Glomerular endothelial cell (primary cell): ENCODE results near the gene SEMA3A. TPM values are rescaled to one million over a fixed set of nuclear protein-coding genes. Genes with fewer than 3 reads are reported as not detected.

Experiments used
- DNase-seq: peaks from one replicate; pipeline ENCODE4 v3.0.0-alpha.2; 2011; ENCODE audit warnings: low read depth, low spot score; ENCODE audit errors: extremely low read depth
- total RNA-seq: library from RNA; depleted of rRNA; stranded (reverse); fragments of >200 nt; gene quantifications from 2 replicates; pipeline ENCODE4 v1.2.3, GENCODE V29; 2015

SEMA3A gene
- total RNA-seq, 1 donor from 2014 or later, result 7.2 TPM

DNA sequence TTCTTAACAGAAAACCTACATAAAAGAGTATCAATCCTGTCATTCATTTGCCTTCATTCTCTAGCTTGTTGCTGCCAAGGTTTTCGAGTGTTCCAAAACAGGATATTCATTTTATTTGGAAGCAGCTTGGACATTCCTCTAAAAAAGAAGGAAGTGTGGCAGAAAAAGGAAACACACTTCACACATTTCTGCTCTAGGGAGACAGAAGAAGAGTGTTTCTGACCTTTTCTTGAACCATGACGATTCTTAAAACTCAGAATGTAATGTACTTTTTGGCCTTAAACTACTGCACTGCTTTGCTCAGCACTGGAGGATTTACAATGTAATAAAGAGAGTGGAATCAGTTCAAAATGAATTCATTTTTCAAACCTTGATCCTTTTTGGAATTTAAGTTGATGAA, 81.3 kb downstream of the SEMA3A start:
- DNase-seq, result no peak

DNA sequence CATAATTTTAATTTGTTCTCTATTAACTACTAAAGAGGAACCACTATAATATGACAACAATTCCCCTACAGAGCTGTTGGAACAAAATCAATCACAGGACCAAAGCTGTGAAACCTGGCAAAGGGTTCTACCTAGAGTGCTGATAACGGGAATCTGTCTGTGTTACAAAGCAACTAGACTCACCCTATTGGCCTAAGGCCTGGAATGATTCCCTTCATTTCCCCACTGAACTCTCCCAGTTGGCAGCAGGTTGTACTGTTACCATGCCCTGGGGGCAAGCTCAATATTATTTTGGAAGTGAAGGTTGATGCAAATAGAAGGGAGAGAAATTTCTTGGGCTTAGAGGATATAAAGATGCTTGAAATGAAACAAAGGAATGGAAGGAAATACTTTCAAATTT, 81.8 kb downstream of the SEMA3A start:
- no peak for DNase-seq

DNA sequence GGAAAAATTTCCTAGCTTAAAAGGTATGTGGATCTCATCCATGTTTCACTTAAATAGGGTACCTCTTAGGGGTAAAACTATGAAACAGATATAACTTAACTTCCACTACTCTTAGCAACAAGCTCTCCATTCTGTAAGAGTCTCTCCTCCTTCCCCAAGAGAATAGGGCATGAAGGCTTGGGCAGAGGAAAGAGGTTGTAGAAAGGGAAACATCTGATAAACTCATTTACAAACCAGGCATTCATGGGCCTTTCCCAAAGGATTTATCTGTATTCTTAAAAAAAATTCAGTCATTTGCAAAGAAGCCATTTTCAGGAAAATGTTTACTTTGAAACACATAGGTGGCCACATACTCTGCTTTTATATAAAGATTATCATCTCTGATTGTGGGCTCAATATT, 82.7 kb downstream of the SEMA3A start:
- no peak for DNase-seq

DNA sequence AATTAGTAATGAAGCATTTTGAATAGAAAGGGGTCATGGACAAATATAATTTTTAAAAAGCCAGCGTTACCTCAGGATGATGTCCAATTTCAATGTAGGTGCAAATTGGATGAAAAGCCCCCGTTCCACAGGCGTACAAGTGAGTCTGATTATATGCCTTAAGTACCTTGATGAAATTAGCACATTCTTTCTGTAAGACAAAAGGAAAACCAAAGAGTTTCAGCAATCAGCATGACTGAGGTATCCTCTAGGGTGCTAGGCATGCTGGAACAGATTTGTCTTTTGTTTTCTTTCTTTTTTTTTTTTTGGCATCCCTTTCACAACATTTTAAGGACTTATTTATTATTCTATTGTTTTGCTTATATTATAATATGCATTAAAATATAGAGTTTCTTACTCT, 84.2 kb downstream of the SEMA3A start:
- DNase-seq, result no peak

DNA sequence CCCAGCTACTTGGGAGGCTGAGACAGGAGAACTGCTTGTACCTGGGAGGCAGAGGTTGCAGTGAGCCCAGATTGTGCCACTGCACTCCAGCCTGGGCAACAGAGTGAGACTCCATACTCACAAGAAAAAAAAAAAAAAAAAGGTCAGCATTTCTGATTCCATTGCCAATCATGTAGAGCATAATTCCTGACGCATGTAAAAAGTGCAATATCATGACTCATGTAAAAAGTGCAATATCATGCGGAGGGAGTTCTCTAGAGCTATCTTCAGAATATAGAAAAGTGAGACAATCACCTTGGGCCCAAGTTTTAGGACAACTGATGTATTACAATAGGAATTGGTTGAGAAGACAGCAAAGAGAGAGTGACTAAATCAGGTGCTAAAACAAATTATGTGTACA, 85.8 kb downstream of the SEMA3A start:
- no peak for DNase-seq

DNA sequence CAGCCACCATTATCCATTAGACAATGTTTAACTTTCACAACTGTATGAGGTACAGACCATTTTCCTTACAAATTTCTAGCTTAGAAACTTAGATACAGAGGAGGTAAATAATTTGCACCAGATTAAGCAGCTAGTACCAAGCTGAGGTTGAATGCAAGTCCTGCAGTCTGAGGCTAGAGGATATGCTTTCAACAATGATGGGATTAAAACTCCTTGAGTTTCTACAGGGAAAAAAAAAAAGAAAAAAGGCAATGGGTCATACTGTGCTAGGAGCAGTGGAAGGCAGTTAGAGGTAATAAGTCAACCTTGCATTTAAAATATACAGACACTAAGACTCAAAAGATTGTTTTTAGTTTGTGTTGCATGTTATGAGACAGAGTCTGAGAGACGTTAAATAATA, 86.5 kb downstream of the SEMA3A start:
- DNase-seq, result no peak

DNA sequence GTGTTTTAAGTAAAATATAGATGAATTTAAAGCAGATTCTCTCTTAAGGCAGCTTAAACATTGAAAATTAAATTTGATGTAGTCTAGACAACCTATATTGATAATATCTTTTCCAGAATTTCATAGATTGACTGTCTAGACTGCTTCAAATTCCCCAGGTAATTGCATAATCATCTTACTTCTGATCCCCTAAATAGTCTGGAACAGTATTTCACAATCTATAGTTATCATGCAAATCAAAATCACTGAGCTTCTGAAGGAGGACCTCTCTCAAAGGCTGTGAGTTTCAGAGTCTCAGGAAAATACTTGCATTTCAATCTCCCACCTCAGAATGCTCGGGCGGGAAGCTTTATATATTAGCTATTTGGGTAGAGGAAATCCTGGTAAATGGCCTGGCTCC, 87.3 kb downstream of the SEMA3A start:
- no peak for DNase-seq

DNA sequence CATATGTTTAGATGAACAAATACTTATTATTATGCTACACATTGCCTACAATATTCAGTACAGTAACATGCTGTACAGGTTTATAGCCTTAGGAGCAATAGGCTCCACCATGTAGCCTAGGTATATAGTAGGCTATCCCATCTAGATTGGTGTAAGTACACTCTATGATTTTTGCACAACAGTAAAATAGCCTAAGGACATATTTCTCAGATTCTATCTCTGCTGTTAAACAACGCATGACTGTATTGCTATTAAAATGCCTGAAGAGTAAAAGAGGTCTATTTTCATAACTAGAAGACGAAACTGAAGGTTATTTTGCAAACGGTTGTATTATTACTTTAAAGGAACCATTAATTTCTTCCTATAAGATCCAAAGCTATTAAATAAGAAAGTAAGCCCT, 88.3 kb downstream of the SEMA3A start:
- no peak for DNase-seq

DNA sequence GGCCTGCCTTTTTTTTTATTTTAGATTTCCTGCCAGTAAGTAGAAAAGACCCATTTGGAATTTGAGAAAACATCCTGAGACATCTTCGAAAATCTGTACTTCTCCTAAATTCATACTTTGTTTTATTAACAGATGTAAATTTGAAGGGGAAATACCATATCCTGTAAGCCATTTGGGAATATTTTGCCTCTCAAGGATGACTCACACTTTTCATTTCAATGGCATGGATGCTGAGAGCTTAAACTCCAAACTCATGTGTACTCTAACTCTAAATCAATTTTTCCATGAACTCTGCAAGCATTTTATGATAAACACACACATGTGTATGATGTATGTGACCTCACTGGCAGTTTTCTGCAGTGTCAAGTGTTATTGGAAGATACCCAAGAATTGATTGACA, 89.0 kb downstream of the SEMA3A start:
- DNase-seq, result no peak

DNA sequence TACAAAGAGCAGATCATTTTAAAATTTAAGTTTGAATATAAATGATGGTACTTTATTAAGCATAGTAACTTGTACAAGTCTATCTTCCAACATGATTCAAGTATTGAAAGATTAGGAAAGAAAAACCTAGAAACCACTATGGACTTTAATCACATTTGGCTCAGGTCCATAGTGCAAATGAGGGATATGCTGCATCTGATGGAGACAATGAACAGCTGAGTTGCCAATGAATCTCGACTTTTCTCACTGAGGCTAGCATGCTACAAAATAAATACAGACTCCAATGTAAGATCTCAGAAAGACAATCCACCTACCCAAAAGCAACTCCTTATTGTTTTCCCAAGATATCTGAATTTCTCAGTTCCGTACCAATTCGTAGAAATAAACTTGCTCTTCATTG, 89.8 kb downstream of the SEMA3A start:
- DNase-seq, result no peak

DNA sequence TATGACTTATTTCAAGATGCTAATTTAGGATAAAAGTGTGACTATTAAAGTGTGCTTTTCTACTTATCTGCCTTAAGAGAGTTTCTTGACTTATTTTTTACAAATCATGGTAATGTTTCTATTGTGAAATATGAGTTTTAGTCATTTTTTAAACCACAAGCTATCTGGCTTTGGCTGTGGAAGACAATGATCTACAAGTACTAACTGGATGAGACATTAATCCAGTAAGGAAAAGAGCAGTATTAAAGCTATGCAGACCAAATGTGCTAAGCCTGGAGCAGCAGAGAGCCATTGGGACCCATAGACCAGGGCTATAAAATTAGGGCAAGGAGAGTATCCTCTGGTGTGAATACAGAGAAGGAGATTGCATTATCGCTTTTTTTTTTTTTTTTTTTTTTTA, 92.4 kb downstream of the SEMA3A start:
- no peak for DNase-seq

DNA sequence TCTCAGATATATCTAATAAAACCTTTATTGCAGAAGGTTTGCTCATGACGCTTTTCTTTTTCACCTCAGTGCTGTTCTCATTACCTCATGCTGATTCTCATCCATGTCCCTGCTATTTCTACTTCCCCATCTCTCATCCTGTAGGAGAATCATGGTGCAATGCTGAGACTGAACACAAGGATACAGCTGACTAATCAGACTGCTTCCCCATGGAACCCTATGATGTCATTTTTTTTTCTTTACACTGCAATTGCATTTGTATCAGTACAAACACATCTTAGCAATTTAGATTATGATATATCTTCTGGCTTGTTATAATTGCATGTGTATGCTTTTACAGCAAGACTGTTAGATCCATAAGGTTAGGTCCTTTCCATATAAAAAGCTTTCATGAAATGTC, 93.7 kb downstream of the SEMA3A start:
- DNase-seq, result no peak

DNA sequence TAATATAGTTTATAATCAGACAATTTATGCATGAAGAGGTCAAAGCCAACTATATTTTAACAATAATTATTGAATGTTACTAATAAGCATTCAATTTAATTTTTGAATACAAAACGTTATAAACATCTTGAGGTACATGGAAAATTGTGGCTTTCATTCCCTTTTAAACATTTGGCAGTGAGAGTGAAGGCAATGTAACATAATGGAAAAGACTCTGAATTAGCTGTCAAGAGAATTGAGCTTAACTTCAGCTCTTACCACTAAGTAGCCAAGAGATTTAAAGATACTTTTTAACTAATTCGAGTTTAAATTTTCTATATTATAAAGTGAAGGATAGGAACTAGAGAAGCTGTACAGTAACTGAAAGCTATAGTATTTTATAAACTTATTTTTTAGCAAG, 98.6 kb downstream of the SEMA3A start:
- DNase-seq, result no peak

DNA sequence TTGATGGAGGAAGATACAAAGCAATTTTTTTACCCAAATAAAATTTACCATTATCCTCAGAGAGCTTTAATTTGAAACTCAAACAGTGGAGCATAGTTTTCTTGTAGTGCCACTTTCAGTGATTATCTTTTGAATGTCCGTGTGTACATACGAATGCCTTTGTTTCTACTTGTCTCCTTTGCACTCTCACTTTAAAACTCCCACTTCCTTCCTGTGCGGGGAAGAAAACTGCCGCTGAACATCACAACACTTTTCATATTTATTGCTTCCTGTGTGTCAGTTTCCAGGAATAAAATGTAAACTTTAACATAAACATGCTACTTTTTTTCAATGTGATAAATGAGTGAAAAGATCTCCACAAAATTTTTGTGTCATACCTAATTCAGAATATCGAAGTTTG, 102.4 kb downstream of the SEMA3A start:
- no peak for DNase-seq

DNA sequence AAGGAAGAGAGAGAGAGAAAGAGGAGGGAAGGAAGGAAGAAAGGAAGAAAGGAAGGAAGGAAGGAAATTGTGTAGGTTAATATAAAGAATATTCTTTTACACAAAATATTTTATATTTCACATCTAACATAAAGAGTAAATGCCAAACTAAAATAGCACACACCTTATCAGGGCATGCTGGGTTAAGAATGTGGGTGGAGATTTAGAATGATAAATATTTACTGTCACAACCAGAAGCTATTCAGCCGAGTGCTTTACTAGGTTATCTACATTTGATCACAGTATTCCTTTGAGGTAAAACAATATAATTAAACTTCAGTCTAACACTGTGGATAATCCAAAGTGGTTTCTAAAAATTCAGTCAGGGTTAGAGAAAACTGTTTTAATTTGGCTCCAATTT, 103.3 kb downstream of the SEMA3A start:
- DNase-seq, result no peak

DNA sequence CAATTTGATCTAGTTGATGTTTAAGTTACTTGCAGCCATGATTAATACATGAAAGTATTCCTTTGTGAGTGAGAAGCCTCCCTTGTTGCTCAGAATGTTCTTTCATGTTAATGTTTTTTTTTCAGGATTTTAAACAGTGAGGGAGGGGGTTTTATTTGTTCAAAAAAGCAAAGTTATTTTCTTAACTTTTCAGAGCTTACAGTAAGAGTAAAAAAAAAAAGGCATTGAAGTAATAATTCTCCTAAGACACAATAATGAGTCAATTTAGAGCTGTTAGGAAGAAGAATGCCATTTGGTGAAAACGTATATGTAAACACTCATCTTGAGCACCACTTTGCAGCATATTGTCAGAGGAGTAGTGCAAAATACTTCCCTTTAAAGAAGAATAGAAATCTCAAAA, 105.8 kb downstream of the SEMA3A start:
- no peak for DNase-seq

DNA sequence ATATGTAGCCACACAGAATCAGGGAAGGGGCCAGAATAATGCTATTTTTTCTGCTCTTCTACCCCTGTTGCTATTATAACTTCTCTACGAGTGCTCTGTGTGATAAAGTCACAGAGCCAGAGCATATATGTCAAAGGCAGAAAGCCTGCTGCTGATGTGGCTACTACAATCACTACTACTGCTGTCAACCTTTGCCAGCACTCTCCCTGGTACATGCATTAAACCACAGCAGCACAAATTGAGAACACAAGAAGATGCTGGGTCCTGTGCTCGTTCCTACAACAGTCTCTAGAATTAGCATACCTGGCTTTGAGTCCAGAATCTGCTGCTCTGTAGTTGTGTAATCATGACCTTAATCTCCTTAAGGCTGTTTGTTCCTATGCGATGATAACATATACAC, 108.6 kb downstream of the SEMA3A start:
- DNase-seq, result no peak

DNA sequence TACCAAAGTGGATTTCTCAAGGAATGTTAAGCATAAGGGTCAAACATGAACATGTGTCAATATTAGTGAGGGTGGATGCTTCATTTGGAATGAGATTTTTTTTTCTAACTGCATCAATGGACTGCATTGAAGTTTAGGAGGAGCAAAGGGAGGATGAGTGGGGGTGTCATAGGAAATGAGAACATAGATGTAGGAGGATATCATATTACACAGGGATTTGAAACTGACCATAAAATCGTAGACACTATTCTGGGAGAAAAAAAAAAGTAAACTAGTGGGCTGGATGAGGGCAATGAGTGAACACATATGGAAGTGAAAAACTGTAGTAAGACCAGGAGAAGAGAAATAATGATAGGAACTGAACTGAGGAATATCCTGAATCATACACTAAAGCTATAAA, 109.4 kb downstream of the SEMA3A start:
- DNase-seq, result no peak

DNA sequence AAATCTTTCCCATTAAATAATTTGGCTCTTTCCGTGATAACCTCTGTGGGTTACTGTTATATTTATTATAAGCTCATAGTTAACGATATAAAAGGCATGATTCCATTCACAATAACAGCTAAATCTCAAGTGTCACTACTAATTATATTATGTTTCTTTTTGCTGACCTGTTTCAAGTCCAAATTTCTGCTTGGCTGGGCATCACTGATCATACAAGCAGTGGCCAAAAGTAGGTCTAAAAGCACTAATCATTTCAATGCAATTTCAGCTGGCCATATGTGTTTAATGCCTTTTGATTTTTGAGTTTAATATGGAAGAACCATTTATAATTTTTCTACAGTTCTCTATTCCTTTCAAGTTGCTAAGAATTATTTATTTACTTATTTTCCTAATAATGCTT, 110.7 kb downstream of the SEMA3A start:
- DNase-seq, result no peak

DNA sequence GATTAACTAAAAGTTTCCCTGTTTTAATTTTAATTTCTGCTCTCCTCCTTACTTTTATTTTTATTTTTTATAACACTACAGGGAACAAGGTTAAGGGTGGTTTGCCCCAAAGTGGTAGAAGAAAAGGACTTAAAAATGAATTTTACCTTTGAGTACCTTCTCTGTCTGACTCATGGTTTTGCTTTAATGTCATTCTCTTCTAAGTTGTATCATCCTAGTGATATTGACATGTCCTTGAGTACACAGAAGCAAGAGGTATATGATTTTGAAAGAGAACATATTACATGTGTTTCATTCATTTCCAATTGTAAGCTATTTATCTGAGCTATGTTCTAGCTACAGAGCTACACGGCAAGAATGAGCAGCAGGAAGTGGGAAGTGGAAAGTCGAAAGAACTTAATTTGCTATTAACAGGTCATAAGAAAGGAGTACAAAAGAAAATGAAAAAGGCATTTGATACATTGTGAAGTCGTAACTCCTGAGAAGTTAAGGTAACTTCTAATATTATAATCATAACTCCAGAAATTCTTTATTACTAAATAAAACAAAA, 112.5 kb downstream of the SEMA3A start:
- DNase-seq, result no peak

DNA sequence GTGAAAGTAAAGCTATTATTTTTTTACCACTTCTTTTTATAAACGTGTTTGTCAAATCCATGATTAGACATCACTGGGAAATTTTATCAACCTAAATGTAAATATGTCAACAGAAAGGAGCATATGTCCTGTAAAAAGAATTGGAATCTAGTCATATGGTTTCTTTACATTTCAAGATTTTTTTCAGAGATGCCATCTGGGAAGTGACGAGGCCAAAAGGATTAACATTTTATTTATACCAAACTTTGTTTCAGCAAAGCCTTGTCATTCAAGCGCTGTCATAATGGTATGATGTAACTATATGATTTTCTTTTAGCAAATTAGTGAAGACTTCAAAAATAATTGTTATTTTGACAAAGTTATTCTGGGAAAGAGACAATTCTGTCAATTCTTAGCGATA, 117.3 kb downstream of the SEMA3A start:
- DNase-seq, result no peak

DNA sequence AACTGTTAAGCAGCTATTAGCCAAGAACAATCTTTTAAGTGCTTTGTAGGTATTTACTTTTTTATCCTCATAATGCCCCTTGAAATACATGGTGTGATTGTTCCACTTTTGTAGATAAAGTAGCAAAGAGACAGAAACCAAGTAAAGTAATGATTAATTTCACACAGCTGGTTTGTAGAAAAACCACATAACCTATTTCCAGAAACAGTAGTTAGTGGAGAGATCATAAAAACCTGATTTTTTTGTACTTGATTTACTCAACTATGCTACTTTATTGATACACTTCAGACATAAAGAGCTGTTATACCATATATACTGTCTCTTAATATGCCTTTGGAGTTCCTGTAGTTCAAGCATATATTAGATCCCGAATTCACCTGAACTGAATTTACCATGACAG, 118.4 kb downstream of the SEMA3A start:
- DNase-seq, result no peak

DNA sequence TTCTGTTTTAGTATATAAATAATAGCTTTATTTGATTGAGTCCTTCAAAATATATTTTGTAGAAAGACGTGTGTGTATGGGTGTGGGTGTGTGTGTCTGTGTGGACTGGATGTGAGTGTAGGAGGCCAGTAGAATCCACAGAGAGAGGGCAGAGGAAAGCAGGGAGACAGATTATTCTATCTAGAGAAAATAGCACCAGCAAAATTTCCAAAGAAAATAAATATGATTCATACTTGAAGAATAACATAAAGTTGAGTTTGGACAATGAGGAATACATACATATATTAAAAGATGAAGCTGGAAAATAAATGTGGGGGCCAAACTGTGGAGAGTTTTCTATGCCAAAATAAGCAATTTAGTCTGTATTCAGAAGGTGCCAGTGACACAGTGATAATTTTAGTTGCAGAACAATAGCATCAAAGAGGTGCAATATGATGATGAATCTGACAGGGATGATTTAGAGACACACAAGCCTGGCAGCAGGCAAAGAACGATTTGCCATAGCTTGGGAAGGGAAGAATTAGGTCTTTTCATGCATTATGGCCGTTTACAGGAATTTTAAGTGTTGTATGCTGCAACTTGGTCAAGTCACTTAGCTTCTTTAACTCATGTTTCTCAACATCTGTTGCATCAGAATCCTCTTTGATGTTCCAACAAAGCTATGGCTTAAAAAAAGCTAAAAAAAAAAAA, 121.3 kb downstream of the SEMA3A start:
- no peak for DNase-seq
